IPS DF 6.9 (cell line): ENCODE results near the gene AP2A2.

ENCODE experiments used
- DNase-seq: peaks from one replicate; pipeline ENCODE4 v3.0.0-alpha.2; 2013; ENCODE audit warnings: low read depth, low spot score
- H3K27ac ChIP-seq: one replicate; pipeline ENCODE4 v1.5.1; 2013; ENCODE audit warnings: low read length, control low read depth
- H3K27me3 ChIP-seq: 2 replicates; pipeline ENCODE4 v1.6.1; 2013; ENCODE audit warnings: mild to moderate bottlenecking, low read length; ENCODE audit not compliant: control insufficient read depth, insufficient read depth
- H3K36me3 ChIP-seq: 2 replicates; pipeline ENCODE4 v1.6.1; 2013; ENCODE audit warnings: low read length; ENCODE audit not compliant: control insufficient read depth, insufficient read depth
- H3K4me1 ChIP-seq: 2 replicates; pipeline ENCODE4 v1.6.1; 2013; ENCODE audit warnings: low read length; ENCODE audit not compliant: control insufficient read depth, insufficient read depth
- H3K4me3 ChIP-seq: 2 replicates; pipeline ENCODE4 v1.5.1; 2013; ENCODE audit warnings: mild to moderate bottlenecking, low read length
- H3K9me3 ChIP-seq: 2 replicates; pipeline ENCODE4 v1.6.1; 2013; ENCODE audit warnings: low read length, inconsistent platforms; ENCODE audit not compliant: control insufficient read depth, insufficient read depth
- WGBS: extraction: QIAGEN DNeasy Blood & Tissue Kit; methylation state at CpG from one replicate; pipeline ENCODE4 v1.1.7; 2013; ENCODE audit warnings: mixed read lengths, missing lambda C conversion rate; ENCODE audit not compliant: insufficient read length, insufficient coverage; 5-methylcytosine and 5-hydroxymethylcytosine counted together

The AP2A2 gene

DNA sequence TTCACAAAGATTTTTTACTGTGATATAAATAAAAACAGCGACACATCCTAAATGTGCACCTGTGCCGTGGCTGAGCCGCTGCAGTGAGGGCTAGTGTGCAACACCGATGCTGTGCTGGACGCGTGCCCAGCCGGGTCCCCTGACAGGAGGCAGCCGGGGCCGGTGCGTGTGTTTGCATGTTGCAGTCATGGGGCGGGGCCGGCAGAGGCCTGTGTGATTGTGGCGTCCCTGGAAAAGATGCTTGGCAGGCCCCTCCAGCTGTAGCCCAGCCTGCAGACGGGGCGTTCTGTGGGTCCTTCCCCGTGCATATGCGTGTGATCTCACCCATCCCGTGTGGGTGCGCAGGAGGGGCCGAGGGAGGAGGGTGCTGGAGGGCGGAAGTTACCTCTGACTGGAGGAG lies 80.3 kb downstream of the AP2A2 start:
- H3K27ac ChIP-seq, result no peak overlapping the region
- H3K9me3 ChIP-seq, result no peaks in the 10 kb centered on the region
- DNase-seq, result no peak
- H3K36me3 ChIP-seq, result peaks cover 23% of the 10 kb centered on the region
- no peaks in the 10 kb centered on the region for H3K4me1 ChIP-seq
- WGBS, result no CpG with 5 or more reads among the region's 21 CpGs
- no peak overlapping the region for H3K4me3 ChIP-seq
- H3K27me3 ChIP-seq, result no peaks in the 10 kb centered on the region

DNA sequence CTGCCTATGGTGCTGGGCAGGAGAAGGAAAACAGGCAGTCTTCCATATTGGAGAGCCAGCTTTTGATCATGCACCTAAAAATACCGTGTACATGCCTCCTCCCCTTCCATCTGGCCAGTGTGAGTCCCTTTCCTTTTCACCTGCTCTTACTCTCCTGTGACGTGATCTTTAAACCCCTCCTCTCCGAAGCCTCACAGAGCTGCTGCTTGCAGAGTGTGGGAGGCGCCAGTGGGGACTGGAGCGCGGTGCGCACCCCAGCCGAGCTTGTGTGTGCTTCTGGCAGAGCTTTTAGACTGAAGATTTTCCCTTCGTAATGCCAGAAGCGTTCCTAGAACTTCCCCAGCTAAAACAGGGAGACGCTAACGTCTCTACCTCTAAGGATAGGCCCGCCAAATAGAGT lies 81.1 kb downstream of the AP2A2 start:
- Histone ChIP-seq H3K27ac (no peak overlapping the region), H3K4me3 (no peak overlapping the region), H3K4me1 (no peaks in the 10 kb centered on the region), H3K27me3 (no peaks in the 10 kb centered on the region), H3K9me3 (no peaks in the 10 kb centered on the region), H3K36me3 (peaks cover 24% of the 10 kb centered on the region)
- no peak for DNase-seq
- no CpG with 5 or more reads among the region's 13 CpGs for WGBS

DNA sequence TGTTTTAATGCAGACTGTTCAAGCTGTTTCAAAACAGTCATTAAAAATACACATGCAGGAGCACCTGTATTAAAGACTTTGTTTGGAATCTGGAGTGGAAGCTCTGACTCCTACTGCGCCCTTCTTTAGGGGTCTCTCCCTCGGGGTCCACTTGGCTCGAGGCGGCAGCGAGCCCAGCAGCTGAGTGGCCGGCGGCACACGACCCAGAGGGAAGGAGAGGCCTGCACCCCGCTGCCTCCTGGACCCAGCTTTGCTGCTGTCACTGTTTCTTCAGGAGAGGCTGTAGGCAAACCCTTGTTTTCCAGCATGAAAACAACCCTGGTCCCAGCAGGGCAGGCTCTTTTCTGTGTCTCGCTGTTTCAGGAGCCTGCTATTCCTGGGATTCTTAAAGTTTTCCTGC lies 81.6 kb downstream of the AP2A2 start:
- Histone ChIP-seq H3K4me3 (no peak overlapping the region), H3K36me3 (peaks cover 27% of the 10 kb centered on the region), H3K9me3 (no peaks in the 10 kb centered on the region), H3K4me1 (no peaks in the 10 kb centered on the region), H3K27ac (no peak overlapping the region), H3K27me3 (no peaks in the 10 kb centered on the region)
- WGBS, result no CpG with 5 or more reads among the region's 10 CpGs
- no peak for DNase-seq

DNA sequence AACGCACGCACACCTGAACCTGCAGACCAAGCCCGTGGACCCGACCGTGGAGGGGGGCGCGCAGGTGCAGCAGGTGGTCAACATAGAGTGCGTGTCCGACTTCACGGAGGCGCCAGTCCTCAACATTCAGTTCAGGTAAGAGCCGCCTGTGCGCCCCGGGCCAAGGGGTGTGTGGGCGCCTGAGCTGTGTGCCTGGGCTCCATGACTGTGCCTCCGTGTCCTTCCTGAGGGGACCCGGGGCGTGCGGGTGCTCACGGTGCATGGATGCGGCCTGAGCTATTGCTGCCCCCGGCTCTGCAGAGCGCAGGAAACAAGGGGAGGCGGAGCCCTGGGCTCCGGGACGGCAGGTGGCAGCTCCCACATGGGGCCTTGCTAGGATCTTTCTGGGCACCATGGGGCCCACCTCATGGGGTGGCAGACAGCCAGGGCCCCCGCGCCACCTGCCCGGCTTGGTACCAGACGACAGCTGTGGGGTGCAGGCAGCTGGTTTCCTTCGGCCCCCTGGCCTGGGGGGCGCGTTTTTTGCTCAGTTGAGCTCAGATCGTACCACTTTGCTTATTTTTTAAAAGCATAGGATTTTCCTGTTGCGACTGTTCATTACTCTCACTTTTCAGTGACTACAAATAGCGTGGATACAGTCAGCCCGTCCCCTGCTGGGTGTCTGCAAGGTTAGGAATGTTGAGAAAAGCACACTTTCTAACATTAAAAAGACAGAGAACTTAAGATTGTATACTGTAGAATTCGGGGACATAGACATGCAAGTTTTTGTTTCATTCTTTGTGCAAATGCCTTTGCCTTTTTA lies 82.5 kb downstream of the AP2A2 start:
- Histone ChIP-seq H3K36me3 (peaks cover 25% of the 10 kb centered on the region), H3K27me3 (no peaks in the 10 kb centered on the region), H3K4me3 (no peak overlapping the region), H3K9me3 (no peaks in the 10 kb centered on the region), H3K4me1 (no peaks in the 10 kb centered on the region), H3K27ac (no peak overlapping the region)
- no peak for DNase-seq
- WGBS, result no CpG with 5 or more reads among the region's 38 CpGs

DNA sequence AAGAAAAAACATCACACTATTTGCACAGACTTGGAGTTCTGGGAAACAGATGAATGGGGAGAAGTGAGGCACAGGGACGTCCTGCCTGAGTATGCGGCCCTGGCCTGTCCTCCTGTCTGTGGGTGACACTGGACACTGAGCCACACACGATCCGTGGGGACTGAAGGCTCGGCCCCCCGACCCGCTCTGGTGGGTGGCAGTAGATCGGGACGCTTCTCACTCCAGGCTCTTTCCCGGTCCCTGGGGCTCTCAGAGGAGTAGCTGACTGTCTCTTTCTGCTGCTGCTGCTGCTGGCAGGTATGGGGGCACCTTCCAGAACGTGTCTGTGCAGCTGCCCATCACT lies 83.1 kb downstream of the AP2A2 start:
- Histone ChIP-seq H3K9me3 (no peaks in the 10 kb centered on the region), H3K27me3 (no peaks in the 10 kb centered on the region), H3K4me3 (no peak overlapping the region), H3K4me1 (no peaks in the 10 kb centered on the region), H3K36me3 (peaks cover 23% of the 10 kb centered on the region), H3K27ac (no peak overlapping the region)
- DNase-seq, result no peak
- WGBS, result no CpG with 5 or more reads among the region's 11 CpGs

DNA sequence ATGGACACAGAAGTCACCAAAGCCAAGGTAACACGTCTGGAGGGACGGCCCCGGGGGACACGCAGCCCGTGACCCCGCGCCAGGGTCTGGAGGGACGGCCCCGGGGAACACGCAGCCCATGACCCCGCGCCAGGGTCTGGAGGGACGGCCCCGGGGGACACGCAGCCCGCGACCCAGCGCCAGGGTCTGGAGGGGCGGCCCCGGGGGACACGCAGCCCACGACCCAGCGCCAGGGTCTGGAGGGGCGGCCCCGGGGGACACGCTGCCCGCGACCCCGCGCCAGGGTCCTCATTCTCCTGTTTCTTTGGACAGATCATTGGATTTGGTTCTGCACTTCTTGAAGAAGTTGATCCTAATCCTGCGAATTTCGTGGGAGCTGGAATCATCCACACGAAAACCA lies 83.7 kb downstream of the AP2A2 start:
- Histone ChIP-seq H3K27ac (no peak overlapping the region), H3K4me3 (no peak overlapping the region), H3K4me1 (no peaks in the 10 kb centered on the region), H3K9me3 (no peaks in the 10 kb centered on the region), H3K36me3 (peaks cover 23% of the 10 kb centered on the region), H3K27me3 (no peaks in the 10 kb centered on the region)
- no CpG with 5 or more reads among the region's 33 CpGs for WGBS
- DNase-seq, result no peak

DNA sequence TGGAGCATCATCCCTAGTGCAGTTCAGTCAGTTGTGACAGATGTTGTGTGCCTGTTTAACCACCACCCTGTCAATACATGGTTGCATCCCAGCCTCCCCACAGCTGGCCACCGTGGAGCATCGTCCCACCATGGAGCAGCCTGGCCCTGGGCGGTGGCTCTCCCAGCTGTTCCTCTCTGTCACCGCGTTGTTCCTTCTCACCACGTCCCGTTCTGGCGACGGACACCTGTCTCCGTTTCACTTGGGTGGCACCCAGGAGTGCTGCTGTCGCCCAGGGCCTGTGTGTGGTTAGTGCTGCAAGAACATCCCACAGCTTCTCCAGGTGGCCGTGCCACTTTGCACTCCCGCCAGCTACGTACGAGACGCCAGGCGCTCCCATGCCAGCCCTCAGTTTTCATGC lies 84.3 kb downstream of the AP2A2 start:
- WGBS, result no CpG with 5 or more reads among the region's 17 CpGs
- Histone ChIP-seq H3K27ac (no peak overlapping the region), H3K9me3 (no peaks in the 10 kb centered on the region), H3K36me3 (peaks cover 23% of the 10 kb centered on the region), H3K27me3 (no peaks in the 10 kb centered on the region), H3K4me3 (no peak overlapping the region), H3K4me1 (no peaks in the 10 kb centered on the region)
- no peak for DNase-seq

DNA sequence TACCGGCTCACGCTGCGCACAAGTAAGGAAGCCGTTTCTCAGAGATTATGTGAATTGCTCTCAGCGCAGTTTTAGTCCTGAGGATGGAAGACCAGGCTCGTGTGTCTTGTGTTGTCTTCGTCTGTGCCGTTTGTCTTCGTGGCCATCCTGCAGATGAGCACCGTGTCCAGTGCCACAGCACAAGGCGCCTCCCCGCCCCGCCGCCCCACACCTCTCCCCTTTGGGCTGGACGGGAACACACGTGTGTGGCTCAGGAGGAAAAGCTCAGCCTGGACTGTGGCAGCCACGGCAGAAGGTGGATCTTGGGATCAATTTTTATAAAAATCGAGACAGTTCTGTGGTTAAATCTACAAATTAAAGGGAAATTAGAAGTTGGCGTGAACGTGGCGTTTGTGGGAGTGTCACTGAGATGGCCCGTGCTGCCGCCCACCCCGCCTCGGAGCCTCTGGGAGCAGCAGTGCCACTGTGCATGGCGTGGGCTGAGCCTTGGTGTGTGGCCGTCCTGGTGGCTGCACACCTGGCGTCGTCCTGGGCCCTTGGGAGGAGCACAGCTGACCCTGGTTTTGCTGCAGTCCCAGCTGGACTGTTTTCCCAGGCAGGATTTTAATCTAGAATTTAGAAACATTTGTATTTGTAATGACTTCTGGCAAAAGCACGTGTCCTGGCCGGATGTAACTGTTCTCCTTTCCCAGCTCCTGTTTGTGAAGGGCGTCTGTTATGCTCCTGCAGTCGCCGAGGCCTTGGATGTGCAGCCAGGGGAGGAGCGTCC lies 85.1 kb downstream of the AP2A2 start:
- 100% methylated on average over 4 of the region's 35 CpGs for whole genome bisulfite sequencing
- H3K9me3 ChIP-seq, result no peaks in the 10 kb centered on the region
- no peak overlapping the region for H3K4me3 ChIP-seq
- H3K36me3 ChIP-seq, result peaks cover 23% of the 10 kb centered on the region
- no peak overlapping the region for H3K27ac ChIP-seq
- H3K27me3 ChIP-seq, result no peaks in the 10 kb centered on the region
- DNase-seq, result no peak
- no peaks in the 10 kb centered on the region for H3K4me1 ChIP-seq

DNA sequence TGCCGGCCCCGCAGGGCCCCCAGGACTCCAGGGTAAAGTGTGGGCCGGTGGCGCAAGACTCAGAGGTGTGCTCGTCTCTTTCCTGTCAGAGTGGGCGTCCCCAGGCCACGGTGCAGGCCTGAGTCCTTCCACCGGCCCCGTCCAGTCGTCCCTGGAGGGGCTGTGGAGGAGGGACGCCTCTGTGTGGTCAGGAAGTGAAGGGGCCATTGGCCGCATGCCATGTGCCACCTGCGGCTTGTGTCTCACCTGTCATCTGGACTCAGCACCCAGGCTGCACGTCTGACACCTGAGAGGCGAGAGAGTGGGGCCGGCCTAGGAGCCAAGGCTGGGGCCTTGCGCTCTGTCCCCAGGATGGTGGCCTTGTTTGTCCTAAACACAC lies 85.6 kb downstream of the AP2A2 start:
- WGBS, result no CpG with 5 or more reads among the region's 17 CpGs

DNA sequence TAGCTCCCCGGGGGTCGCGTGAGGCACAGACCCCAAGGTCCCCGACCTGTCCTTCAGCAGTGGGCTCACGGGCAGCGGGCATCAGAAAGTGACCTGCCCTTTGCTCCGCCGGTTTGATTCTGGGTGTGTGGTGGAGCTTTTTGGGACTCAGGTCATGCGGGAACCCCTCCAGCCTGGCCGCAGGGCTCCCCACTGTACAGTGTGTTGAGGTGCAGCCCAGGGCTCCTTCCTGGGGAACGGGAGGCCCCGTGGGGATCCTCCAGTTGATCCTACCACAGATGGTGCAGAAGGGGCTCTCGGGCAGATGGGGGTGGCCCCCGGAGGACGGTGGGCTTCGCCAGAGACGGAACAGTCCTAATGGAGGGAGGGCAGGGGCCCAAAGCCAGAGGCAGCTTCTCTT lies 86.6 kb downstream of the AP2A2 start:
- WGBS, result no CpG with 5 or more reads among the region's 17 CpGs
- Histone ChIP-seq H3K4me3 (no peak overlapping the region), H3K27ac (no peak overlapping the region), H3K4me1 (no peaks in the 10 kb centered on the region), H3K36me3 (peaks cover 23% of the 10 kb centered on the region), H3K9me3 (no peaks in the 10 kb centered on the region; the same call in 1 of the 2 replicates), H3K27me3 (no peaks in the 10 kb centered on the region)
- no peak for DNase-seq

More for the DNA sequence above, 85.6 kb downstream of the AP2A2 start:
- H3K27me3 ChIP-seq, result no peaks in the 10 kb centered on the region
- no peak for DNase-seq
- no peaks in the 10 kb centered on the region for H3K4me1 ChIP-seq
- no peak overlapping the region for H3K27ac ChIP-seq
- peaks cover 23% of the 10 kb centered on the region for H3K36me3 ChIP-seq
- no peaks in the 10 kb centered on the region for H3K9me3 ChIP-seq
- H3K4me3 ChIP-seq, result no peak overlapping the region
